ENCODE data around the gene EPHA3.
A peak's percentile ranks its signal among the peaks of the same experiment; 100 is the strongest.

Gene EPHA3

DNA sequence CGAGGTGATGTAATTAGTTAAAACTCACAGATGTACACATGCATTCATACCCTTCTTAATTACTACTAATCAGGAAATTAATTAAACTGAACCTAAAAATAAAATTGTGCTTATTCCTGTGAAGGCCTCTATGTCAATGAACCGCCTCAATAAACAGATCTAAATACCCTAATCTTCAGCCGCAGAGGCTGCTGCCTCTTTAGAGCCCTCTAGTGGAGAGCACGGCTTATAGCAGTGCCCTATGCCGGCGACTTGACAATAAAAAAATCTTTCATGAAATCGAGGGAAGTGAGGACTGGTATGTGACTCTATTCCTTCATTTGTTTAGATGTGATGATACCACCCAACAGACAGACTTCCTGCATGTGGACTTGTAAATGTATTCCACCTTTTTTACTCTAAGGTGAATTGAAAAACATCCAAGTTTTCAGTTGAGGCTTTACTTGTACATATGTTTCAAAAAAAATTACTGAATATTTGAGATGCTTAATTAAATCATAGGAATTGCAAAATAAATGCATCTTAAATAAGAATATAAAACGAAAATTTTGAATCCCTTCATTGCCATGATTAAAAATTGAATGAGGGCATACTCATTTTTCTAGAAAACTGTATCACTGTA is 8.3 kb upstream of the EPHA3 start:
- TF ChIP-seq, protein P1, sequence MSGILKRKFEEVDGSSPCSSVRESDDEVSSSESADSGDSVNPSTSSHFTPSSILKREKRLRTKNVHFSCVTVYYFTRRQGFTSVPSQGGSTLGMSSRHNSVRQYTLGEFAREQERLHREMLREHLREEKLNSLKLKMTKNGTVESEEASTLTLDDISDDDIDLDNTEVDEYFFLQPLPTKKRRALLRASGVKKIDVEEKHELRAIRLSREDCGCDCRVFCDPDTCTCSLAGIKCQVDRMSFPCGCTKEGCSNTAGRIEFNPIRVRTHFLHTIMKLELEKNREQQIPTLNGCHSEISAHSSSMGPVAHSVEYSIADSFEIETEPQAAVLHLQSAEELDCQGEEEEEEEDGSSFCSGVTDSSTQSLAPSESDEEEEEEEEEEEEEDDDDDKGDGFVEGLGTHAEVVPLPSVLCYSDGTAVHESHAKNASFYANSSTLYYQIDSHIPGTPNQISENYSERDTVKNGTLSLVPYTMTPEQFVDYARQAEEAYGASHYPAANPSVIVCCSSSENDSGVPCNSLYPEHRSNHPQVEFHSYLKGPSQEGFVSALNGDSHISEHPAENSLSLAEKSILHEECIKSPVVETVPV (CRISPR knock-in tag; IDR thresholded peaks at IDR 0.05) = no peak
- TF ChIP-seq, protein P2, sequence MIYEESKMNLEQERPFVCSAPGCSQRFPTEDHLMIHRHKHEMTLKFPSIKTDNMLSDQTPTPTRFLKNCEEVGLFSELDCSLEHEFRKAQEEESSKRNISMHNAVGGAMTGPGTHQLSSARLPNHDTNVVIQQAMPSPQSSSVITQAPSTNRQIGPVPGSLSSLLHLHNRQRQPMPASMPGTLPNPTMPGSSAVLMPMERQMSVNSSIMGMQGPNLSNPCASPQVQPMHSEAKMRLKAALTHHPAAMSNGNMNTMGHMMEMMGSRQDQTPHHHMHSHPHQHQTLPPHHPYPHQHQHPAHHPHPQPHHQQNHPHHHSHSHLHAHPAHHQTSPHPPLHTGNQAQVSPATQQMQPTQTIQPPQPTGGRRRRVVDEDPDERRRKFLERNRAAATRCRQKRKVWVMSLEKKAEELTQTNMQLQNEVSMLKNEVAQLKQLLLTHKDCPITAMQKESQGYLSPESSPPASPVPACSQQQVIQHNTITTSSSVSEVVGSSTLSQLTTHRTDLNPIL (CRISPR knock-in tag; IDR thresholded peaks at IDR 0.05; ENCODE audit: low read depth) = no peak
- TF ChIP-seq, protein P3, sequence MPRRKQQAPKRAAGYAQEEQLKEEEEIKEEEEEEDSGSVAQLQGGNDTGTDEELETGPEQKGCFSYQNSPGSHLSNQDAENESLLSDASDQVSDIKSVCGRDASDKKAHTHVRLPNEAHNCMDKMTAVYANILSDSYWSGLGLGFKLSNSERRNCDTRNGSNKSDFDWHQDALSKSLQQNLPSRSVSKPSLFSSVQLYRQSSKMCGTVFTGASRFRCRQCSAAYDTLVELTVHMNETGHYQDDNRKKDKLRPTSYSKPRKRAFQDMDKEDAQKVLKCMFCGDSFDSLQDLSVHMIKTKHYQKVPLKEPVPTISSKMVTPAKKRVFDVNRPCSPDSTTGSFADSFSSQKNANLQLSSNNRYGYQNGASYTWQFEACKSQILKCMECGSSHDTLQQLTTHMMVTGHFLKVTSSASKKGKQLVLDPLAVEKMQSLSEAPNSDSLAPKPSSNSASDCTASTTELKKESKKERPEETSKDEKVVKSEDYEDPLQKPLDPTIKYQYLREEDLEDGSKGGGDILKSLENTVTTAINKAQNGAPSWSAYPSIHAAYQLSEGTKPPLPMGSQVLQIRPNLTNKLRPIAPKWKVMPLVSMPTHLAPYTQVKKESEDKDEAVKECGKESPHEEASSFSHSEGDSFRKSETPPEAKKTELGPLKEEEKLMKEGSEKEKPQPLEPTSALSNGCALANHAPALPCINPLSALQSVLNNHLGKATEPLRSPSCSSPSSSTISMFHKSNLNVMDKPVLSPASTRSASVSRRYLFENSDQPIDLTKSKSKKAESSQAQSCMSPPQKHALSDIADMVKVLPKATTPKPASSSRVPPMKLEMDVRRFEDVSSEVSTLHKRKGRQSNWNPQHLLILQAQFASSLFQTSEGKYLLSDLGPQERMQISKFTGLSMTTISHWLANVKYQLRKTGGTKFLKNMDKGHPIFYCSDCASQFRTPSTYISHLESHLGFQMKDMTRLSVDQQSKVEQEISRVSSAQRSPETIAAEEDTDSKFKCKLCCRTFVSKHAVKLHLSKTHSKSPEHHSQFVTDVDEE (CRISPR knock-in tag; IDR thresholded peaks at IDR 0.05) = no peak
- TF ChIP-seq ISL1 (CRISPR knock-in tag; IDR thresholded peaks at IDR 0.05) (no peak), ZFP30 (CRISPR knock-in tag; IDR thresholded peaks at IDR 0.05) (no peak), ZNF8 (CRISPR knock-in tag; IDR thresholded peaks at IDR 0.05) (no peak), ZFP3 (CRISPR knock-in tag; IDR thresholded peaks at IDR 0.05) (no peak), ESRRG (CRISPR knock-in tag; IDR thresholded peaks at IDR 0.05) (no peak), TOX (CRISPR knock-in tag; IDR thresholded peaks at IDR 0.05; ENCODE audit: borderline replicate concordance) (no peak), ZNF70 (CRISPR knock-in tag; IDR thresholded peaks at IDR 0.05) (no peak), ZC3H10 (CRISPR knock-in tag; IDR thresholded peaks at IDR 0.05) (no peak), PPARA (CRISPR knock-in tag; IDR thresholded peaks at IDR 0.05; ENCODE audit: borderline replicate concordance) (no peak), TCF4 (CRISPR knock-in tag; IDR thresholded peaks at IDR 0.05; ENCODE audit: borderline replicate concordance) (no peak), OSR1 (CRISPR knock-in tag; IDR thresholded peaks at IDR 0.05) (no peak), CSDC2 (CRISPR knock-in tag; IDR thresholded peaks at IDR 0.05) (no peak)
- TF ChIP-seq, protein P4, sequence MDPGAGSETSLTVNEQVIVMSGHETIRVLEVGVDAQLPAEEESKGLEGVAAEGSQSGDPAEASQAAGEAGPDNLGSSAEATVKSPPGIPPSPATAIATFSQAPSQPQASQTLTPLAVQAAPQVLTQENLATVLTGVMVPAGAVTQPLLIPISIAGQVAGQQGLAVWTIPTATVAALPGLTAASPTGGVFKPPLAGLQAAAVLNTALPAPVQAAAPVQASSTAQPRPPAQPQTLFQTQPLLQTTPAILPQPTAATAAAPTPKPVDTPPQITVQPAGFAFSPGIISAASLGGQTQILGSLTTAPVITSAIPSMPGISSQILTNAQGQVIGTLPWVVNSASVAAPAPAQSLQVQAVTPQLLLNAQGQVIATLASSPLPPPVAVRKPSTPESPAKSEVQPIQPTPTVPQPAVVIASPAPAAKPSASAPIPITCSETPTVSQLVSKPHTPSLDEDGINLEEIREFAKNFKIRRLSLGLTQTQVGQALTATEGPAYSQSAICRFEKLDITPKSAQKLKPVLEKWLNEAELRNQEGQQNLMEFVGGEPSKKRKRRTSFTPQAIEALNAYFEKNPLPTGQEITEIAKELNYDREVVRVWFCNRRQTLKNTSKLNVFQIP (CRISPR knock-in tag; IDR thresholded peaks at IDR 0.05; ENCODE audit: borderline replicate concordance, low read depth) = no peak
- ATAC-seq = peak; percentile 87

DNA sequence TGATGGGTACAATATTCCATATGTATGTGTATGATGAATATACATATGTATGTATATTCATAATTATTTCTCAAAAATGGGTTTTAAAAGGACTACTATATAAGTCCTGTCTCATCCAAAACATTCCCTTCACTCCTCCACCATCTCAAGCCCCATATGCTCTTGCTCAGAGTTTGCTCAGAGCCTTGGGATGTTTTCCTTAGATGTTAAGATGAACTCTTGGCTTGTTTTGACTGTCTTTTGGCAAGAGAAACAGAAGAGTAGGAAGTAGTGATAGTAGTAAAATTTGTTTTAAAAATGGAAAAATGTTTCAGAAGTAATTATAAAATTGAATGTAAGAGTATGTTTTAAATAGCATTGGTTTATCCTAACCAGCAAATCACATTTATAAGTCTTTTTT is 6.2 kb upstream of the EPHA3 start:
- no peak for ATAC-seq
- TF ChIP-seq, protein P3 (CRISPR knock-in tag; IDR thresholded peaks at IDR 0.05) = no peak
- TF ChIP-seq, protein P5, sequence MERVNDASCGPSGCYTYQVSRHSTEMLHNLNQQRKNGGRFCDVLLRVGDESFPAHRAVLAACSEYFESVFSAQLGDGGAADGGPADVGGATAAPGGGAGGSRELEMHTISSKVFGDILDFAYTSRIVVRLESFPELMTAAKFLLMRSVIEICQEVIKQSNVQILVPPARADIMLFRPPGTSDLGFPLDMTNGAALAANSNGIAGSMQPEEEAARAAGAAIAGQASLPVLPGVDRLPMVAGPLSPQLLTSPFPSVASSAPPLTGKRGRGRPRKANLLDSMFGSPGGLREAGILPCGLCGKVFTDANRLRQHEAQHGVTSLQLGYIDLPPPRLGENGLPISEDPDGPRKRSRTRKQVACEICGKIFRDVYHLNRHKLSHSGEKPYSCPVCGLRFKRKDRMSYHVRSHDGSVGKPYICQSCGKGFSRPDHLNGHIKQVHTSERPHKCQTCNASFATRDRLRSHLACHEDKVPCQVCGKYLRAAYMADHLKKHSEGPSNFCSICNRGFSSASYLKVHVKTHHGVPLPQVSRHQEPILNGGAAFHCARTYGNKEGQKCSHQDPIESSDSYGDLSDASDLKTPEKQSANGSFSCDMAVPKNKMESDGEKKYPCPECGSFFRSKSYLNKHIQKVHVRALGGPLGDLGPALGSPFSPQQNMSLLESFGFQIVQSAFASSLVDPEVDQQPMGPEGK (CRISPR knock-in tag; IDR thresholded peaks at IDR 0.05; ENCODE audit: borderline replicate concordance) = no peak
- no peak for TF ChIP-seq ZNF565 (CRISPR knock-in tag; conservative IDR thresholded peaks at IDR 0.05; ENCODE audit: low read depth)
- TF ChIP-seq ZFP3 (CRISPR knock-in tag; IDR thresholded peaks at IDR 0.05) = no peak
- TF ChIP-seq ARNTL (CRISPR knock-in tag; IDR thresholded peaks at IDR 0.05; ENCODE audit: borderline replicate concordance, low read depth) = no peak
